HG02970 (cell line): ENCODE results near the gene SAMMSON.

Experiments used
- ATAC-seq: cut with Tn5 transposase; IDR thresholded peaks from one replicate; pipeline ENCODE4 v1.9.1; 2021; ENCODE audit warnings: mild to moderate bottlenecking, moderate library complexity, moderate number of reproducible peaks; ENCODE audit not compliant: unreplicated experiment, low FRiP score

Gene SAMMSON

GRCh38 chr3:70006089-70006488, 6.6 kb downstream of the SAMMSON start:
- no peak for ATAC-seq

GRCh38 chr3:70010346-70010745, 10.8 kb downstream of the SAMMSON start:
- no peak for ATAC-seq

- no peak for ATAC-seq
These were observed 12.0 kb downstream of the SAMMSON start for GRCh38 chr3:70011582-70011981.

GRCh38 chr3:70020906-70021660, 21.6 kb downstream of the SAMMSON start:
- ATAC-seq, result no peak

GRCh38 chr3:70028361-70028760, 28.8 kb downstream of the SAMMSON start:
- no peak for ATAC-seq

GRCh38 chr3:70038693-70039092, 39.2 kb downstream of the SAMMSON start:
- no peak for ATAC-seq

- no peak for ATAC-seq
These were observed 40.9 kb downstream of the SAMMSON start for GRCh38 chr3:70040386-70040785.

- ATAC-seq, result no peak
These were observed 43.1 kb downstream of the SAMMSON start for GRCh38 chr3:70042641-70043040.

- ATAC-seq, result no peak
These were observed 50.2 kb downstream of the SAMMSON start for GRCh38 chr3:70049761-70050160.

- no peak for ATAC-seq
These were observed 53.8 kb downstream of the SAMMSON start for GRCh38 chr3:70053293-70053692.

GRCh38 chr3:70056081-70056480, 56.5 kb downstream of the SAMMSON start:
- ATAC-seq, result no peak

GRCh38 chr3:70057426-70057825, 57.9 kb downstream of the SAMMSON start:
- no peak for ATAC-seq

GRCh38 chr3:70061096-70061495, 61.6 kb downstream of the SAMMSON start:
- no peak for ATAC-seq

GRCh38 chr3:70064194-70064779, 64.8 kb downstream of the SAMMSON start:
- no peak for ATAC-seq

GRCh38 chr3:70065696-70066253, 66.2 kb downstream of the SAMMSON start:
- no peak for ATAC-seq

- no peak for ATAC-seq
These were observed 68.5 kb downstream of the SAMMSON start for GRCh38 chr3:70067860-70068521.

GRCh38 chr3:70069557-70069956, 70.0 kb downstream of the SAMMSON start:
- no peak for ATAC-seq

- no peak for ATAC-seq
These were observed 71.6 kb downstream of the SAMMSON start for GRCh38 chr3:70071138-70071537.

GRCh38 chr3:70072180-70072579, 72.6 kb downstream of the SAMMSON start:
- no peak for ATAC-seq

GRCh38 chr3:70072754-70073153, 73.2 kb downstream of the SAMMSON start:
- ATAC-seq, result no peak

GRCh38 chr3:70075101-70075500, 75.6 kb downstream of the SAMMSON start:
- no peak for ATAC-seq
